Activated CD4-positive, alpha-beta memory T cell treated with anti-CD3 and anti-CD28 coated beads, Interleukin-2, amount 10 ng/mL, durations not matched to agents 7 days and 5 days (primary cell): Measurements from ENCODE around the gene LRP8. TPM values are rescaled to one million over a fixed set of nuclear protein-coding genes. Genes with fewer than 3 reads are reported as not detected.

ENCODE experiments used
- CTCF ChIA-PET: fragments of 350-600 bp; sonication (Branson Sonifier 250); formaldehyde crosslinking; loops from one replicate; lab custom pipeline; 2021; ENCODE audit warnings: antibody characterized with exemption, inconsistent platforms; lab: Charles Lee
- POLR2A ChIA-PET: fragments of 350-600 bp; sonication (Branson Sonifier 250); formaldehyde crosslinking; loops from one replicate; lab custom pipeline; 2021; ENCODE audit warnings: antibody characterized with exemption; lab: Charles Lee
- DNase-seq: peaks from one replicate; pipeline ENCODE4 v3.0.0-alpha.2; 2020
- H3K27ac Mint-ChIP-seq: one replicate; pipeline ENCODE4 v1.8.0; 2021; ENCODE audit warnings: mild to moderate bottlenecking, mixed read lengths
- H3K27me3 Mint-ChIP-seq: one replicate; pipeline ENCODE4 v1.8.0; 2021; ENCODE audit warnings: mixed read lengths
- H3K36me3 Mint-ChIP-seq: one replicate; pipeline ENCODE4 v1.8.0; 2021; ENCODE audit warnings: low read depth, mixed read lengths
- H3K4me1 Mint-ChIP-seq: one replicate; pipeline ENCODE4 v1.8.0; 2021; ENCODE audit warnings: mixed read lengths
- H3K4me3 Mint-ChIP-seq: one replicate; pipeline ENCODE4 v1.8.0; 2021; ENCODE audit warnings: mild to moderate bottlenecking, mixed read lengths
- H3K9me3 Mint-ChIP-seq: one replicate; pipeline ENCODE4 v1.8.0; 2021; ENCODE audit warnings: mixed read lengths
- total RNA-seq, 2 experiments: library from RNA; stranded (reverse); gene quantifications; one replicate each; pipeline ENCODE4 v1.2.3, GENCODE V29; 2021

LRP8 gene
- total RNA-seq, 2 experiments from 2014 or later = 51.5 to 52.7 TPM

- no peaks in the 10 kb centered on the region for H3K27me3 Mint-ChIP-seq
- DNase-seq = no peak
- H3K4me3 Mint-ChIP-seq = no peak overlapping the region
- CTCF ChIA-PET = no interaction called here
- peaks cover 16% of the 10 kb centered on the region for H3K4me1 Mint-ChIP-seq
- H3K9me3 Mint-ChIP-seq = no peaks in the 10 kb centered on the region
- POLR2A ChIA-PET = interaction anchor here (1.0 to 1.1 kb wide), 3 partner anchors 22 to 32 kb away, joined by 3 to 4 read pairs (median 4); no protein-coding TSS in a partner anchor
- H3K36me3 Mint-ChIP-seq = peaks cover 9% of the 10 kb centered on the region
- no peak overlapping the region for H3K27ac Mint-ChIP-seq
Measured at GRCh38 chr1:53303726-53304515, 23.9 kb downstream of the LRP8 start.

- DNase-seq = no peak
- Mint-ChIP-seq H3K36me3 (peaks cover 9% of the 10 kb centered on the region), H3K4me3 (no peak overlapping the region), H3K9me3 (no peaks in the 10 kb centered on the region), H3K4me1 (peaks cover 18% of the 10 kb centered on the region), H3K27me3 (no peaks in the 10 kb centered on the region), H3K27ac (no peak overlapping the region)
- POLR2A ChIA-PET = interaction anchor here (1.0 kb wide), 2 partner anchors 23 to 31 kb away, joined by 3 to 4 read pairs; no protein-coding TSS in a partner anchor
- CTCF ChIA-PET = no interaction called here
Measured at GRCh38 chr1:53303243-53303642, 24.6 kb downstream of the LRP8 start.

GRCh38 chr1:53299233-53299632 is 28.6 kb downstream of the LRP8 start:
- peaks cover 9% of the 10 kb centered on the region for H3K36me3 Mint-ChIP-seq
- H3K9me3 Mint-ChIP-seq = no peaks in the 10 kb centered on the region
- H3K27ac Mint-ChIP-seq = no peak overlapping the region
- no peaks in the 10 kb centered on the region for H3K27me3 Mint-ChIP-seq
- peaks cover 28% of the 10 kb centered on the region for H3K4me1 Mint-ChIP-seq
- no peak overlapping the region for H3K4me3 Mint-ChIP-seq
- CTCF ChIA-PET = interaction anchor here (1.5 kb wide), 1 partner anchor 95 kb away, joined by 4 read pairs; no protein-coding TSS in a partner anchor
- POLR2A ChIA-PET = interaction anchor here (2.0 kb wide), 1 partner anchor 27 kb away, joined by 8 read pairs; no protein-coding TSS in a partner anchor
- no peak for DNase-seq

GRCh38 chr1:53298045-53298637 is 29.7 kb downstream of the LRP8 start:
- ChIA-PET POLR2A (interaction anchor here (2.0 kb wide), 1 partner anchor 28 kb away, joined by 8 read pairs; no protein-coding TSS in a partner anchor), CTCF (no interaction called here)
- no peak overlapping the region for H3K4me3 Mint-ChIP-seq
- H3K27me3 Mint-ChIP-seq = no peaks in the 10 kb centered on the region
- no peaks in the 10 kb centered on the region for H3K9me3 Mint-ChIP-seq
- no peak for DNase-seq
- H3K27ac Mint-ChIP-seq = no peak overlapping the region
- peaks cover 6% of the 10 kb centered on the region for H3K36me3 Mint-ChIP-seq
- H3K4me1 Mint-ChIP-seq = peaks cover 39% of the 10 kb centered on the region

GRCh38 chr1:53297195-53297594 is 30.7 kb downstream of the LRP8 start:
- Mint-ChIP-seq H3K27me3 (no peaks in the 10 kb centered on the region), H3K4me1 (peaks cover 48% of the 10 kb centered on the region), H3K27ac (no peak overlapping the region), H3K9me3 (no peaks in the 10 kb centered on the region), H3K36me3 (peaks cover 6% of the 10 kb centered on the region), H3K4me3 (no peak overlapping the region)
- ChIA-PET POLR2A (interaction anchor here (2.0 to 5.0 kb wide), 2 partner anchors 29 kb away, joined by 8 to 40 read pairs; partner anchors contain the start of gene LRP8), CTCF (interaction anchor here (1.2 kb wide), 1 partner anchor 17 kb away, joined by 3 read pairs; no protein-coding TSS in a partner anchor)
- no peak for DNase-seq

GRCh38 chr1:53296117-53296749 is 31.6 kb downstream of the LRP8 start:
- Mint-ChIP-seq H3K27ac (peak overlapping the region; percentile 90), H3K4me3 (no peak overlapping the region), H3K4me1 (peaks cover 54% of the 10 kb centered on the region)

GRCh38 chr1:53295726-53296116 is 32.1 kb downstream of the LRP8 start:
- POLR2A ChIA-PET = interaction anchor here (1.0 to 5.0 kb wide), 4 partner anchors 8 to 31 kb away, joined by 3 to 40 read pairs (median 4); partner anchors contain the start of gene LRP8

More at GRCh38 chr1:53296117-53296749, 31.6 kb downstream of the LRP8 start:
- DNase-seq = no peak
- CTCF ChIA-PET = interaction anchor here (1.2 kb wide), 1 partner anchor 16 kb away, joined by 3 read pairs; no protein-coding TSS in a partner anchor
- H3K9me3 Mint-ChIP-seq = no peaks in the 10 kb centered on the region
- peaks cover 5% of the 10 kb centered on the region for H3K36me3 Mint-ChIP-seq
- no peaks in the 10 kb centered on the region for H3K27me3 Mint-ChIP-seq
- POLR2A ChIA-PET = interaction anchor here (0.8 to 5.0 kb wide), 4 partner anchors 9 to 117 kb away, joined by 3 to 40 read pairs (median 3); partner anchors contain the start of gene LRP8

GRCh38 chr1:53295295-53295694 is 32.6 kb downstream of the LRP8 start:
- POLR2A ChIA-PET = interaction anchor here (1.0 to 5.0 kb wide), 4 partner anchors 8 to 31 kb away, joined by 3 to 40 read pairs (median 4); partner anchors contain the start of gene LRP8
- no peaks in the 10 kb centered on the region for H3K9me3 Mint-ChIP-seq
- H3K27ac Mint-ChIP-seq = peak overlapping the region; percentile 90
- peaks cover 7% of the 10 kb centered on the region for H3K36me3 Mint-ChIP-seq
- CTCF ChIA-PET = interaction anchor here (1.4 to 5.1 kb wide), 3 partner anchors 9 to 99 kb away, joined by 3 to 24 read pairs (median 4); no protein-coding TSS in a partner anchor
- DNase-seq = no peak
- peaks cover 55% of the 10 kb centered on the region for H3K4me1 Mint-ChIP-seq
- no peak overlapping the region for H3K4me3 Mint-ChIP-seq
- H3K27me3 Mint-ChIP-seq = no peaks in the 10 kb centered on the region

More at GRCh38 chr1:53295726-53296116, 32.1 kb downstream of the LRP8 start:
- peaks cover 55% of the 10 kb centered on the region for H3K4me1 Mint-ChIP-seq
- H3K9me3 Mint-ChIP-seq = no peaks in the 10 kb centered on the region
- CTCF ChIA-PET = interaction anchor here (1.4 to 5.1 kb wide), 2 partner anchors 28 to 98 kb away, joined by 4 to 24 read pairs; no protein-coding TSS in a partner anchor
- H3K27me3 Mint-ChIP-seq = no peaks in the 10 kb centered on the region
- no peak overlapping the region for H3K4me3 Mint-ChIP-seq
- H3K27ac Mint-ChIP-seq = peak overlapping the region; percentile 90
- peaks cover 7% of the 10 kb centered on the region for H3K36me3 Mint-ChIP-seq
- no peak for DNase-seq

GRCh38 chr1:53294567-53294966 is 33.3 kb downstream of the LRP8 start:
- H3K27me3 Mint-ChIP-seq = no peaks in the 10 kb centered on the region
- DNase-seq = peak; percentile 64
- H3K36me3 Mint-ChIP-seq = peaks cover 11% of the 10 kb centered on the region
- no peaks in the 10 kb centered on the region for H3K9me3 Mint-ChIP-seq
- peak overlapping the region; percentile 90 for H3K27ac Mint-ChIP-seq
- H3K4me3 Mint-ChIP-seq = no peak overlapping the region
- ChIA-PET POLR2A (interaction anchor here (1.2 to 5.0 kb wide), 3 partner anchors 12 to 118 kb away, joined by 4 to 40 read pairs (median 5); partner anchors contain the start of gene LRP8), CTCF (interaction anchor here (1.0 to 5.4 kb wide), 5 partner anchors 8 to 99 kb away, joined by 3 to 28 read pairs (median 4); no protein-coding TSS in a partner anchor)
- peaks cover 55% of the 10 kb centered on the region for H3K4me1 Mint-ChIP-seq

GRCh38 chr1:53294061-53294460 is 33.8 kb downstream of the LRP8 start:
- H3K4me3 Mint-ChIP-seq = no peak overlapping the region

GRCh38 chr1:53293123-53293522 is 34.7 kb downstream of the LRP8 start:
- Mint-ChIP-seq H3K4me3 (no peak overlapping the region), H3K9me3 (no peaks in the 10 kb centered on the region), H3K27me3 (no peaks in the 10 kb centered on the region), H3K36me3 (peaks cover 16% of the 10 kb centered on the region), H3K4me1 (peaks cover 53% of the 10 kb centered on the region), H3K27ac (peak overlapping the region; percentile 78)
- ChIA-PET CTCF (interaction anchor here (1.4 to 5.4 kb wide), 3 partner anchors 15 to 101 kb away, joined by 3 to 28 read pairs (median 24); no protein-coding TSS in a partner anchor), POLR2A (interaction anchor here (1.2 to 5.0 kb wide), 4 partner anchors 19 to 121 kb away, joined by 3 to 40 read pairs (median 4); partner anchors contain the start of gene LRP8)
- no peak for DNase-seq

More at GRCh38 chr1:53294061-53294460, 33.8 kb downstream of the LRP8 start:
- ChIA-PET CTCF (interaction anchor here (1.0 to 5.4 kb wide), 5 partner anchors 7 to 100 kb away, joined by 3 to 28 read pairs (median 4); no protein-coding TSS in a partner anchor), POLR2A (interaction anchor here (1.2 to 5.0 kb wide), 3 partner anchors 12 to 119 kb away, joined by 4 to 40 read pairs (median 5); partner anchors contain the start of gene LRP8)
- H3K27ac Mint-ChIP-seq = peak overlapping the region; percentile 90
- no peak for DNase-seq
- peaks cover 55% of the 10 kb centered on the region for H3K4me1 Mint-ChIP-seq
- H3K36me3 Mint-ChIP-seq = peaks cover 12% of the 10 kb centered on the region
- no peaks in the 10 kb centered on the region for H3K9me3 Mint-ChIP-seq
- no peaks in the 10 kb centered on the region for H3K27me3 Mint-ChIP-seq
